H54 (cell line): ENCODE results near the gene SLC6A5.

Experiments
- DNase-seq: peaks from one replicate; pipeline ENCODE4 v3.0.0; 2011; ENCODE audit warnings: low spot score, mixed read lengths; ENCODE audit not compliant: insufficient read length
- FAIRE-seq: peaks from 3 replicates; lab custom pipeline; 2011; peaks lifted over from hg19 to GRCh38; lab: Jason Lieb, UNC
- POLR2A ChIP-seq: IDR thresholded peaks from 2 replicates; pipeline ENCODE4 v1.6.1; 2011; ENCODE audit warnings: low read depth, mild to moderate bottlenecking, low read length

SLC6A5 gene

GRCh38 chr11:20652150-20652806 is 52.9 kb downstream of the SLC6A5 start:
- FAIRE-seq (no peak), DNase-seq (no peak)
- TF ChIP-seq POLR2A: no peak

DNA sequence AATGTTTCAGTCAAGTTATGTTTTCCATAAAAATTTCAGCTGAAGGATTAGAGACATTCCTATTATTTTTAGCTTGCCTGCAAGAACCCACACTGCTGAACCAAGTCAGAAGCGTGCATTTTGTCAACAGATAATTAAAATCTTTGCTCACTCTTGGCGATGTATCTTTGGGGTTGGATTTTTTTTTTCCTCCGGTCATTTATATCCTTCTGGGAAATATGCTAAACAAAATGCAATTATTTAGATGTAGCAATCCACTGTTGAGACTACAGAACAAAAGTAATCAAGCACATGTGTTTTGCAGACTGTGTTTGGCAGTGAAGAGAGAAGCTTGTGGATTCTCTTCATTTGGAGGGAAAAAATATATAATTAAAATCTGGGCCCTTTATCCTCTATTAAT is 54.6 kb downstream of the SLC6A5 start:
- no peak for FAIRE-seq
- no peak for TF ChIP-seq POLR2A

GRCh38 chr11:20656901-20657300 is 57.5 kb downstream of the SLC6A5 start:
- no peak for TF ChIP-seq POLR2A
- DNase-seq (no peak), FAIRE-seq (no peak)

More for the DNA sequence above, 54.6 kb downstream of the SLC6A5 start:
- no peak for DNase-seq

- DNase-seq (no peak), FAIRE-seq (no peak)
- no peak for TF ChIP-seq POLR2A
These were observed 58.7 kb downstream of the SLC6A5 start for GRCh38 chr11:20658135-20658534.

DNA sequence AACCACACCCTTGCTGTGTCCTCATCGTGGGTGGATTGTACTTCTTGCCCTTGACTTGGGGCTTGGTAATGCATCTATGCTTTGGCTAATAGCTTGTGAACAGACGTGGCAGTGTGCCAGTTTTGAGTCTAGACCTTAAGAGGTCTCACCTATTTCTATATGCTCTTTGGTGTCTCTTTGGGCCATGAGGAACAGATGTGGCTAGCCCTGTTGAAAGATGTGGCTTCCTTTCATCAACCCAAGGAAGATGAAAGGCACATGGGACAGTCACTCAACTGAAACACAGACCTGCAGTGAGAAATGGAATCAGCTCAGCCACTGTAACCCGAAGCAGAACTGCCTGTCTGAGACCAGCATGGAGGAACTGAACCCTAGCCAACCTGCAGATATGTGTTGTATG is 62.0 kb downstream of the SLC6A5 start:
- TF ChIP-seq POLR2A: no peak
- DNase-seq (no peak), FAIRE-seq (no peak)

- no peak for TF ChIP-seq POLR2A
- FAIRE-seq: no peak
- DNase-seq: no peak
These were observed 62.4 kb downstream of the SLC6A5 start for GRCh38 chr11:20661850-20662249.

- DNase-seq (no peak), FAIRE-seq (no peak)
These were observed 68.9 kb downstream of the SLC6A5 start for GRCh38 chr11:20668131-20668809.

GRCh38 chr11:20668844-20669819 is 69.7 kb downstream of the SLC6A5 start, which contains the start of gene NELL1:
Gene NELL1 (plus strand): TSS chr11:20669586.
- FAIRE-seq (no peak), DNase-seq (no peak)
- TF ChIP-seq POLR2A: no peak

More at GRCh38 chr11:20668131-20668809, 68.9 kb downstream of the SLC6A5 start:
- TF ChIP-seq POLR2A: no peak

DNA sequence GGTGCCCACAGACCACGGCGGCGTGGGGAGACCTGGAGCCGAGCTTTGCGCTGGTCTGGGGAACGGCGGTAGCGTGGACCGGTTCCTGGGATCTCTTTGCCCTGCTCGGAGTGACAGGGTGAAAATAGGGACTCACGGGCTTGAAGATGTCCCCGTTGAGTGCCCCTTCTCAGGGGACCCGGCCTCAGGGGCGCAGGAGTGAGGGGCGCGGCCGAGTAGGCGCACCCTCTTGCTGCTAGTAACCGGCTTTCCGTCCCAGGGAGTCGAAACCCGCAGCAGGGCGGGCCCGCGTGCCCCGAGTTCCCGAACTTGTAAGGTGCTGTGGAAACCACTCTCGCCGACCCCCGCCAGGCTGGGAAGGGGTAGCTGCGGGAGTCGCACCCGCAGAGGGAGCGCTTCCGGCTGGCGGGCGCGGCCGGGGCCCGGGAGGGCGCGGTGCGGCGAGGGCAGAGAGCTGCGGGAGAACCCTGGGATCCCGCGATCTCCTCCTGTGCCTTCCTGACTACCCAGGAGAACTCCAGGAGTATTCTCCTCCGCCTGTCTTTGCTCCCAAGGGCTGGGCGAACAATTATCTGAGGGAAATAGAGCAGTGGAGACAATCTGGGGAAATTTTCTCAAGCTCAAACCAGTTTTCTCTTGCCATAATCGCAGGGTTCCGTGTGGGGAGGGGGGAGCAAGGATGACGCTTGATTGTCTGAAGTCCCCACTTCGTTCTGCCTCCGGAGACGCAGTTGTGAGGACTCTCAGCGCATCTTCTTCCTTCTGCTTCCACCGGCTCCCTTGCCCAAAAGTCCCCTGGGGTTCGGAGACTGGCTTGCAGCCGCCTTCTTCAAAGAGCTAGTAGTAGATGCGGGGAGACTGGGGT is 70.6 kb downstream of the SLC6A5 start:
- FAIRE-seq (no peak), DNase-seq (no peak)
- no peak for TF ChIP-seq POLR2A

- no peak for FAIRE-seq
These were observed 71.6 kb downstream of the SLC6A5 start for GRCh38 chr11:20670932-20671403.

DNA sequence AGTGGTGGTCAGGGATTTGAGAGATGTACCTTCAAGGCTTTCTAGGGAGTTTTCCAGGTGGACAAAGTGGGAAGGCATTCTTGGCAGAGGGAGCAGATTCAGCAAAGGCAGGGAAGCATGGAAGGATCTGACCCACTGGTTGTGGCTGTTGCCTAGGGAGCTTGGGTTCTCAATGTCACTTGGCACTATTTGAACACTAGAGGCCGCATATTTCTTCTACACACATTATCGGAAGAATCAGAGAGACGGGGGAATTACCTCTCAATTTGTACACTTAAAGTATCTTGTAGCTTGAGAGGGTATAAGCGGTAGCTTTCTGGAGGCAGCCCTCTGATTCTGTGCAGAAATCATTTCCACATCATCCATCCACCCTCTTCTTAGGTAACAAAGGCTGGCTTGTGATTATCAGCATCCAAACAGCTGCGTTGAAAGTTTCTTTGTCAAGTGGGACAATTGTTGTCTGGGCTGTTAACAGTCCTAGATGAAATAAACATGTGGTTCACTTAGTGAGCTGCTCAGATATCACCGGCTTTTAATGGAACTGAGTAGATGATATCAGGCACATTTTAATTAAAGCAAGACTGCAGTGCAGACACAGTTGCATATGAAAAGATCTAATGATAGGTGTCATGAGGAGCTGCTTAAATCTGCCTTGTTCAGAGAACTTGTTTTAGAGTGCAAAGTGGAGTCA is 72.6 kb downstream of the SLC6A5 start:
- DNase-seq (no peak), FAIRE-seq (no peak)
- TF ChIP-seq POLR2A: no peak

More at GRCh38 chr11:20670932-20671403, 71.6 kb downstream of the SLC6A5 start:
- no peak for DNase-seq
- TF ChIP-seq POLR2A: no peak

- no peak for FAIRE-seq
- no peak for TF ChIP-seq POLR2A
- DNase-seq: no peak
These were observed 73.2 kb downstream of the SLC6A5 start for GRCh38 chr11:20672575-20672974.
